ENCODE measurements around the gene SERTAD2. TPM values are rescaled to one million over a fixed set of nuclear protein-coding genes. Genes with fewer than 3 reads are reported as not detected.

Gene SERTAD2
- total and polyA plus RNA-seq, 2 donors (not counting 3 experiments of a cell fraction or from before 2014, with no cell fraction given) = 5.5 to 11.2 TPM

GRCh38 chr2:64699712-64700111 is 46.0 kb upstream of the SERTAD2 start:
- no peaks in the 10 kb centered on the region for H3K9me1 ChIP-seq (replicated peaks; ENCODE audit: control insufficient read depth, extremely low read depth, insufficient read depth, low read length)
- H3K36me3 ChIP-seq (ENCODE audit: control insufficient read depth in 2 of 2, extremely low read depth in 1 of 2, insufficient read depth in 2 of 2, low read length in 2 of 2) = no peaks in the 10 kb centered on the region
- dilution Hi-C loops (cut with MboI; ENCODE audit: extremely low pct_ligation_motif_present, low sequenced_read_pairs) = no loop called here
- H3K27me3 ChIP-seq (ENCODE audit: control insufficient read depth in 2 of 2, insufficient read depth in 2 of 2, low read length in 2 of 2) = no peaks in the 10 kb centered on the region
- H4K20me1 ChIP-seq (replicated peaks; ENCODE audit: control insufficient read depth, extremely low read depth, insufficient read depth, low read length) = no peaks in the 10 kb centered on the region
- H3K4me2 ChIP-seq (ENCODE audit: insufficient read depth, low read length) = no peak overlapping the region
- no peak overlapping the region for H3K4me3 ChIP-seq (replicated peaks in 1 of 3; ENCODE audit: insufficient read depth in 1 of 3, low read depth in 1 of 3, low read length in 3 of 3)
- CTCF ChIA-PET = interaction anchor here (1.5 kb wide), 1 partner anchor 12 kb away, joined by 4 read pairs; no protein-coding TSS in a partner anchor
- FAIRE-seq = no peak
- POLR2A ChIA-PET = no interaction called here
- no peak for DNase-seq (ENCODE audit: low read depth, low spot score)
- H2AFZ ChIP-seq (ENCODE audit: low read depth, low read length) = no peak overlapping the region
- H3K9me3 ChIP-seq (replicated peaks; ENCODE audit: control insufficient read depth, insufficient read depth, low read length) = no peaks in the 10 kb centered on the region
- no TSS peak for BruUV-seq (replicated peaks)
- peak overlapping the region; percentile 79 for H3K27ac ChIP-seq (ENCODE audit: insufficient read depth, low read depth, low read length)
- H3K4me1 ChIP-seq (ENCODE audit: control insufficient read depth, extremely low read depth, insufficient read depth, low read length) = peaks cover 28% of the 10 kb centered on the region
- no peak for TF ChIP-seq GATA2 (IDR thresholded peaks at IDR 0.05; ENCODE audit: insufficient read depth, insufficient read length, low read depth, low read length)
- H3K9ac ChIP-seq (replicated peaks; ENCODE audit: extremely low read depth, insufficient read depth, low read length) = no peak overlapping the region
- H3K79me2 ChIP-seq (ENCODE audit: control insufficient read depth, insufficient read depth, low read length) = no peaks in the 10 kb centered on the region
- intact Hi-C loops (cut with micrococcal nuclease) = loop anchor here (2.0 to 5.0 kb wide), 4 partner anchors 31 to 168 kb away; no protein-coding TSS in a partner anchor

- TSS peak; percentile 96 for BruUV-seq (replicated peaks)
- peak; percentile 82 for DNase-seq (ENCODE audit: low read depth, low spot score)
- H3K79me2 ChIP-seq (ENCODE audit: control insufficient read depth, insufficient read depth, low read length) = no peaks in the 10 kb centered on the region
- H3K4me2 ChIP-seq (ENCODE audit: insufficient read depth, low read length) = peak overlapping the region; percentile 38
- H3K9me1 ChIP-seq (replicated peaks; ENCODE audit: control insufficient read depth, extremely low read depth, insufficient read depth, low read length) = no peaks in the 10 kb centered on the region
- no peaks in the 10 kb centered on the region for H3K36me3 ChIP-seq (ENCODE audit: control insufficient read depth in 2 of 2, extremely low read depth in 1 of 2, insufficient read depth in 2 of 2, low read length in 2 of 2)
- ChIA-PET POLR2A (interaction anchor here (0.8 kb wide), 1 partner anchor 46 kb away, joined by 3 read pairs; the partner anchor contains the start of gene SERTAD2), CTCF (interaction anchor here (0.6 to 1.5 kb wide), 8 partner anchors 10 to 94 kb away, joined by 3 to 4 read pairs (median 3); no protein-coding TSS in a partner anchor)
- peak overlapping the region; percentile 19 for H3K9ac ChIP-seq (replicated peaks; ENCODE audit: extremely low read depth, insufficient read depth, low read length)
- H2AFZ ChIP-seq (ENCODE audit: low read depth, low read length) = peak overlapping the region; percentile 5
- H3K4me1 ChIP-seq (ENCODE audit: control insufficient read depth, extremely low read depth, insufficient read depth, low read length) = peaks cover 28% of the 10 kb centered on the region
- no peak overlapping the region for H3K4me3 ChIP-seq (replicated peaks in 1 of 3; ENCODE audit: insufficient read depth in 1 of 3, low read depth in 1 of 3, low read length in 3 of 3)
- FAIRE-seq = peak; percentile 84
- TF ChIP-seq EZH2 (IDR thresholded peaks at IDR 0.05; ENCODE audit: borderline replicate concordance, low read depth, low read length, severe bottlenecking) (no peak), JUN (IDR thresholded peaks at IDR 0.05; ENCODE audit: borderline replicate concordance, insufficient read depth, insufficient read length, low read depth) (peak; percentile 82), GATA2 (IDR thresholded peaks at IDR 0.05; ENCODE audit: insufficient read depth, insufficient read length, low read depth, low read length) (no peak), CTCF (IDR thresholded peaks at IDR 0.05; ENCODE audit: extremely low read depth in 1 of 2, insufficient read depth in 1 of 2, low read depth in 1 of 2, low read length in 2 of 2) (no peak), POLR2AphosphoS5 (IDR thresholded peaks at IDR 0.05; ENCODE audit: insufficient read depth, low read depth, low read length) (no peak), MAX (IDR thresholded peaks at IDR 0.05; ENCODE audit: insufficient read depth, insufficient read length) (no peak), FOS (IDR thresholded peaks at IDR 0.05; ENCODE audit: borderline replicate concordance, insufficient read depth, low read length) (peak; percentile 80), POLR2A (IDR thresholded peaks at IDR 0.05; ENCODE audit: low read depth, low read length) (no peak), MYC (IDR thresholded peaks at IDR 0.05; ENCODE audit: low read depth, low read length) (no peak)
- no peaks in the 10 kb centered on the region for H4K20me1 ChIP-seq (replicated peaks; ENCODE audit: control insufficient read depth, extremely low read depth, insufficient read depth, low read length)
- dilution Hi-C loops (cut with MboI; ENCODE audit: extremely low pct_ligation_motif_present, low sequenced_read_pairs) (no loop called here), intact Hi-C loops (cut with micrococcal nuclease) (loop anchor here (1.0 to 5.0 kb wide), 6 partner anchors 32 to 168 kb away; no protein-coding TSS in a partner anchor)
- H3K9me3 ChIP-seq (replicated peaks; ENCODE audit: control insufficient read depth, insufficient read depth, low read length) = no peaks in the 10 kb centered on the region
- H3K27me3 ChIP-seq (ENCODE audit: control insufficient read depth in 2 of 2, insufficient read depth in 2 of 2, low read length in 2 of 2) = no peaks in the 10 kb centered on the region
- peak overlapping the region; percentile 79 for H3K27ac ChIP-seq (ENCODE audit: insufficient read depth, low read depth, low read length)
Observed at GRCh38 chr2:64698668-64699444, 45.1 kb upstream of the SERTAD2 start.

Data from endothelial cell of umbilical vein (primary cell).